Glutamatergic neuron (in vitro differentiated cells): ENCODE results near the gene NYAP2. TPM values are rescaled to one million over a fixed set of nuclear protein-coding genes. Genes with fewer than 3 reads are reported as not detected.

Experiments used
- DNase-seq: peaks from one replicate; pipeline ENCODE4 v3.0.0; 2022
- H3K27ac Mint-ChIP-seq: one replicate; pipeline ENCODE4 v1.8.0; 2020; ENCODE audit warnings: mild to moderate bottlenecking, mixed read lengths, inconsistent platforms; ENCODE audit not compliant: unreplicated experiment
- H3K27me3 Mint-ChIP-seq: one replicate; pipeline ENCODE4 v1.8.0; 2020; ENCODE audit warnings: mild to moderate bottlenecking, moderate library complexity, mixed read lengths, inconsistent platforms; ENCODE audit not compliant: unreplicated experiment
- H3K36me3 Mint-ChIP-seq: one replicate; pipeline ENCODE4 v1.8.0; 2020; ENCODE audit warnings: mild to moderate bottlenecking, mixed read lengths, inconsistent platforms; ENCODE audit not compliant: unreplicated experiment
- H3K4me1 Mint-ChIP-seq: one replicate; pipeline ENCODE4 v1.8.0; 2020; ENCODE audit warnings: mild to moderate bottlenecking, low read depth, mixed read lengths, inconsistent platforms; ENCODE audit not compliant: unreplicated experiment
- H3K4me3 Mint-ChIP-seq: one replicate; pipeline ENCODE4 v1.8.0; 2020; ENCODE audit warnings: mild to moderate bottlenecking, mixed read lengths, inconsistent platforms; ENCODE audit not compliant: unreplicated experiment
- H3K9me3 Mint-ChIP-seq: one replicate; pipeline ENCODE4 v1.8.0; 2020; ENCODE audit warnings: mild to moderate bottlenecking, moderate library complexity, mixed read lengths, inconsistent platforms; ENCODE audit not compliant: unreplicated experiment
- CTCF ChIP-seq: fragments of 200-600 bp; sonication (generic); IDR thresholded peaks from one replicate; pipeline ENCODE4 v1.5.0; 2021; ENCODE audit not compliant: partially characterized antibody, unreplicated experiment
- total RNA-seq: library from RNA; stranded (reverse); fragmentation: NEBNext Ultra II Directional; extraction: Animal tissue kit (Norgen Biotek cat#: 25700); gene quantifications from one replicate; pipeline ENCODE4 v1.2.1, GENCODE V29; 2021; ENCODE audit not compliant: unreplicated experiment

The NYAP2 gene
- total RNA-seq, 1 donor from 2014 or later = 0.32 TPM

GRCh38 chr2:225598897-225599296 lies 199.4 kb downstream of the NYAP2 start:
- DNase-seq = no peak
- Mint-ChIP-seq H3K4me1 (no peaks in the 10 kb centered on the region), H3K27me3 (no peaks in the 10 kb centered on the region), H3K36me3 (no peaks in the 10 kb centered on the region), H3K27ac (no peak overlapping the region), H3K4me3 (no peak overlapping the region), H3K9me3 (peaks cover 3% of the 10 kb centered on the region)
- no peak for TF ChIP-seq CTCF

- H3K4me1 Mint-ChIP-seq = no peaks in the 10 kb centered on the region
- H3K9me3 Mint-ChIP-seq = peaks cover 3% of the 10 kb centered on the region
- DNase-seq = no peak
- no peak overlapping the region for H3K4me3 Mint-ChIP-seq
- no peak overlapping the region for H3K27ac Mint-ChIP-seq
- no peak for TF ChIP-seq CTCF
- H3K36me3 Mint-ChIP-seq = no peaks in the 10 kb centered on the region
- no peaks in the 10 kb centered on the region for H3K27me3 Mint-ChIP-seq
These were observed 200.3 kb downstream of the NYAP2 start for GRCh38 chr2:225599856-225600255.

- no peak for TF ChIP-seq CTCF
- H3K4me3 Mint-ChIP-seq = no peak overlapping the region
These were observed 200.9 kb downstream of the NYAP2 start for GRCh38 chr2:225600444-225600843.

GRCh38 chr2:225600865-225601264 lies 201.4 kb downstream of the NYAP2 start:
- DNase-seq = no peak
- H3K27me3 Mint-ChIP-seq = no peaks in the 10 kb centered on the region
- H3K36me3 Mint-ChIP-seq = no peaks in the 10 kb centered on the region
- no peak for TF ChIP-seq CTCF
- H3K27ac Mint-ChIP-seq = no peak overlapping the region
- H3K4me1 Mint-ChIP-seq = no peaks in the 10 kb centered on the region
- no peak overlapping the region for H3K4me3 Mint-ChIP-seq
- H3K9me3 Mint-ChIP-seq = peaks cover 3% of the 10 kb centered on the region

More at GRCh38 chr2:225600444-225600843, 200.9 kb downstream of the NYAP2 start:
- Mint-ChIP-seq H3K9me3 (peaks cover 3% of the 10 kb centered on the region), H3K36me3 (no peaks in the 10 kb centered on the region), H3K4me1 (no peaks in the 10 kb centered on the region), H3K27me3 (no peaks in the 10 kb centered on the region), H3K27ac (no peak overlapping the region)
- no peak for DNase-seq

- no peaks in the 10 kb centered on the region for H3K36me3 Mint-ChIP-seq
- peaks cover 3% of the 10 kb centered on the region for H3K9me3 Mint-ChIP-seq
- no peak for TF ChIP-seq CTCF
- H3K27ac Mint-ChIP-seq = no peak overlapping the region
- no peak overlapping the region for H3K4me3 Mint-ChIP-seq
- H3K27me3 Mint-ChIP-seq = no peaks in the 10 kb centered on the region
- no peaks in the 10 kb centered on the region for H3K4me1 Mint-ChIP-seq
- DNase-seq = no peak
These were observed 202.7 kb downstream of the NYAP2 start for GRCh38 chr2:225602205-225602604.
